MM.1S (cell line): ENCODE results near the gene HAUS5.

ENCODE experiments used
- CTCF ChIP-seq: fragments of 300-600 bp; sonication (generic); IDR thresholded peaks from 2 replicates; pipeline ENCODE4 v1.5.1; 2016; ENCODE audit warnings: antibody characterized with exemption, low read length, mixed read lengths
- EZH2 ChIP-seq: fragments of 300-600 bp; sonication (generic); optimal IDR thresholded peaks from 2 replicates; pipeline ENCODE3; 2017; ENCODE audit warnings: low read depth, mild to moderate bottlenecking, antibody characterized with exemption, low read length, mixed read lengths

GRCh38 chr19:35621708-35622107, 9.2 kb downstream of the HAUS5 start:
- no peak for TF ChIP-seq CTCF
- no peak for TF ChIP-seq EZH2
